GM18870 (cell line): ENCODE measurements around the gene TBP.
"Not testable (repeated sequence)": the region's sequence is repeated elsewhere in the genome, so short reads cannot be mapped to it uniquely, and the experiment has no call there.

ENCODE experiments used
- ATAC-seq: cut with Tn5 transposase; IDR thresholded peaks from one replicate; pipeline ENCODE4 v1.9.1; 2021; ENCODE audit warnings: moderate library complexity; ENCODE audit not compliant: unreplicated experiment

Gene TBP

DNA sequence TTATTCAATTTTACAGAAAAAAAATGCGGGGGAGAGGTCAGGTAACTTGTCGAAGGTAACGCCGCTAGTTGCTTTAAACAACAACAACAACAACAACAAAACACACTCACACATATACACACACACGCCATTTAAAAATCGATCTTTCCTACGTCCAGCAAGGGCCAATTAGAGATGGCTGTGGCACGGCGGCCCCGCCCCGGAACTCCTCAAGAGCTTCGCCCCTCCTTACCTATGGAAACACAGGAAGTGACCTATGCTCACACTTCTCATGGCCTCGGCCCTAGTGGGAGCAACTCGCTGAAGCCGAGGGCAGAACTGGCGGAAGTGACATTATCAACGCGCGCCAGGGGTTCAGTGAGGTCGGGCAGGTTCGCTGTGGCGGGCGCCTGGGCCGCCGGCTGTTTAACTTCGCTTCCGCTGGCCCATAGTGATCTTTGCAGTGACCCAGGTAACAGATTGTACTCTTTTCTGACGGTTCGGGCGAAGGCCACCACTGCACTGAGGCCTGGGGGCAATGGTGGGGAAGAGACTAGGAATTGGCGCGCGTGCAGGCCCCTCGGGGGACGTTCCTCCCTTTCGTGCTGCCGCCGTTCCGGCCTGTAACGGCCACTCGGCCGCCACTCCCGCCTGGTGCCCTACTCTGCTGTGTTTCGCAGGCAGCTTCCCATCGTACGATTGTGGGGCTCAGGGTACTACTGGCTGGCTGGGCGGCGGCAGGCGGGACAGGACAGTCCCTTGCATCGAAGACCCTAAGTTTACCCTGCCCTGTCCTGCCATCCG is at the start of gene TBP:
Gene TBP (plus strand): TSS at position 357 of the 783 bp plus-strand sequence. CDS start 2,661 bp downstream, outside the sequence.
- peak; percentile 98 for ATAC-seq

- ATAC-seq, result no peak
Measured at GRCh38 chr6:170504479-170504878, 49.7 kb upstream of the TBP start.

- ATAC-seq, result no peak
Measured at GRCh38 chr6:170505306-170505705, 48.9 kb upstream of the TBP start.

- no peak for ATAC-seq
Measured at GRCh38 chr6:170506446-170506845, 47.7 kb upstream of the TBP start.

DNA sequence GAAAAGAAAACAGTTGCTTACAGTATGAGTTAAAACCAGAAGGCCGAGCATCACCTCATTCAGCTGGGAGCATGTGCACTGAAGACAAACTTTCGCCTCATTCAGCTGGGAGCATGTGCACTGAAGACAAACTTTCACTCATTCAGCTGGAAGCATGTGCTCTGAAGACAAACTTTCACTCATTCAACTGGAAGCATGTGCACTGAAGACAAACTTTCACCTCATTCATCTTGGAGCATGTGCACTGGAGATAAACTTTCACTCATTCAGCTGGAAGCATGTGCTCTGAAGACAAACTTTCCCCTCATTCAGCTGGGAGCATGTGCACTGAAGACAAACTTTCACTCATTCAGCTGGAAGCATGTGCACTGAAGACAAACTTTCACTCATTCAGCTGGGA is 46.4 kb upstream of the TBP start:
- ATAC-seq, result not testable (repeated sequence)

- ATAC-seq, result not testable (repeated sequence)
Measured at GRCh38 chr6:170508275-170508674, 45.9 kb upstream of the TBP start.

- not testable (repeated sequence) for ATAC-seq
Measured at GRCh38 chr6:170508892-170509722, 45.1 kb upstream of the TBP start.

- ATAC-seq, result no peak
Measured at GRCh38 chr6:170509723-170510018, 44.5 kb upstream of the TBP start.

DNA sequence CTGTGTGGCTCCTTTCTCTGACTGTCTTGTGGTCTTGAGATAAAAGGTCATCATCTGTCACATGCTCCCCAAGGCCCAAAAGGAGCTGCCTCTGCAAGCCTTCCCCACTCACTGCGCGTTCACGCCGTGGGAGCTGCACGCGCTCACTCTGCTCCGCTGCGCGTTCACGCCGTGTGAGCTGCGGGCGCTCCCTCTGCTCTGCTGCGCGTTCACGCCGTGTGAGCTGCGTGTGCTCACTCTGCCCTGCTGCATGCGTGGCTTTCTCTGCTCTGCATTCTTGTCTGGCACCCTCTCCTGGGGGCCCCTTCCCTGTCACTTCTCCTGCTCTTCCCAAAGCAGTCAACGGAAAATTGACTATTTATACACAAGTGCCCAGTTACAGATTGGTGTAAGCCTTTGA is 43.5 kb upstream of the TBP start:
- no peak for ATAC-seq

GRCh38 chr6:170512249-170512648 is 41.9 kb upstream of the TBP start:
- no peak for ATAC-seq

GRCh38 chr6:170514908-170515307 is 39.3 kb upstream of the TBP start:
- ATAC-seq, result no peak

DNA sequence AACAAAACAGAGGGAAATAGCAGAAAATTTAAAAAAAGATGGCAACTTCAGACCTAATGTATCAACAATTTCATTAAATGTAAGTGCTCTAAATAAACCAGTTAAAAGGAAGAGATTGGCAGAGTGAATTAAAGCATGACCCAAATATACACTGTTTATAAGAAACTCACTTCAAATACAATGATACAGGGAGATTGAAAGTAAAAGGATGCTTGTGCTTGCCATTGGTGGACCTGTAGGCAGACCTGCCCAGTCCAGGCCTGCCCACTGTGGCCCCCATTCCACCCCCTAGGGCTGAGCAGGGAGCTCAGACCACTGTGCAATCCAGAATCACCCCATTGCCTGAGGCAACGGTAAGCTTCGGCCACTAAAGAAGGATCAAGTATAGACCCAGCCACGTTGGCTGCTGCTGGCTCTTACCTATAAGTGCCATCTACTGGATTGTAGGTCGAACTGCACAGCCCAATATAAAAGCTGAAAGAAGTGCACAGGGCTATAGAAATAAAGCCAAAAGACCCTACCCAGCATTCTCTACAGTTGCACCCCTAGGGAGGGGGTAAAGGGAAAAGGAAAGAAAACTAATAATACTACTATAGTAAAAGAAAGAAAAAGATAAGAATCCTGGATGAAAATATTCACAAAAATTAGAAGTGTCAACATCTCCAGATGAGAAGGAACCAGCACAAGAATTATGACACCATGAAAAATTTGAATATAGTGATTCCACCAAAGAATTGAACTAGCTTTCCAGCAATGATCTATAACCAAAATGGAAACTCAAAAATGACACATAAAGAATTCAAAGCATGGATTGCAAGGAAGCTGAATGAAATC is 37.2 kb upstream of the TBP start:
- peak; percentile 94 for ATAC-seq

- no peak for ATAC-seq
Measured at GRCh38 chr6:170522565-170523183, 31.5 kb upstream of the TBP start.

DNA sequence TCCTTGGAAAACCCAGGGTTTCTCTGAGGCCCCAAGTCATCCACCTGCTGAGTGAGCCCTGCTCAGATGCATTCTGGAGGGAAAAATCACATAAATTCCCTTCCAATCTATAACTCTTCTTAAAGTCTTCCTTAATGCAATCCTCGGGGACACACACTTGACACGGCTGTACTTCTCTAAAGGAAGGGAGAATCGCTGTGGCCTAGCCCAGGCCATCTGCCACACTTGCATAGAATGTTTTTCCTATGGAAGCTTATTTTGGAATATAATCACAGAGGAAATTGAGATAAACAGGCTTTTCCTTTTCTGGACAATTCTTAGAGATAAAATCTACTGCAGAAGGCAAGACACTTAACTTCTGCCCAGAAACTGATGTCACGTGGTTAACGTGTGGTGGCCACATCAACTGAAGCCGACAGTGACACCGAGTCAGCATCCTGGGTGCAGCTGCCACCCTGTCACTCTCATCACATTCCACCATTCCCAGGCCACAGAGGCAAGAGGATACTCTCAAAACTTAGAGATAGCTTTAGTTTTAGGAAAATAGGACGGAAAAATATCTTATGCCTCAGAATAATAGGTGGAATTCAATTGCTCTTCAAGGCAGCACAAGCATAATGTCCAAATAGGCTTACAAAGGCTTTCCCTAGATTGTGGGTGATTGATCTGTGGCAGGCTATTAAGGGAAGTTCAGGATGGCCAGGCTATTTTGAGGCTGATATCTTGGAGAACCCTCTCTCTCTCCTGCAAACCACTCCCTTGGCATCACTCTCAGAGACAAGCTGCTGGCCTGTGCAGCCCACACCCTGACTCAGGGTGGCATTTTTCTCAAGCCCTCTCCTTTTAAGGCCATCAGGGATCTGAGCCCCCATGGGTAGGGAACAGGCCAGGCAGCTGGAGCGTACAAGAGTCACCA is 30.7 kb upstream of the TBP start:
- ATAC-seq, result no peak

DNA sequence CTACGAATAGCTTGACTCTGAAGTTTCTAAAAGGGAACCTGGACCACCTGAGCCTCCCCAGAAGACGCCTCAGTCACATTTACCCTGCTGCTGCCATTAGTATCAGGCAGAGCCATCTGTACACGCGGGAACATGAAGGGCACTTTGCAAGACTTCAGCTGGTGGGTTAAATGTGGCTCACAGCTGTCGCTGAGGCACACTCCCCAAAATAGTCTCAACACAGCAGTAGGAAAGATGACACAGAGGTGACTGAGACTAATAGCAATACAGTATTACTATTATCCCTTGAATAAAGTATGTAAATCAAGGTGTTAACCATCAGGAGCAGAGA is 30.0 kb upstream of the TBP start:
- ATAC-seq, result no peak

DNA sequence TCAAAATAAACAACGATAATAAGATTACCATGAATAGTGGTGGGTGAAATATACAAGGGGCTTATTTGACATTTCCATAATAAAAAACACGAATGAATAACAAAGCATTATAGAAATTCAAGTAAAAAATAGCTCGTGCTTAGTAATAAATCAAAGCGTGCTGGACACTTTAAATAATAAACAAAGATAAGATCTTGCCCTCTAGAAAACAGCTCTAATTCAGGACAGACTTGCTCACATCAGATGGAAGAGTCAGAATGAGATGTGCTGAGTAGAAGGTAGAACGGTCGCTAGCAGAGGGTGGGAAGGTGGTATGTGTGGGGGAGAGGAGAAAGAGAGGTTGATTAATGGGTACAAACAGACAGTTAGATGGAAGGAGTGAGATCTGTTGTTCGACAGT is 28.4 kb upstream of the TBP start:
- no peak for ATAC-seq

DNA sequence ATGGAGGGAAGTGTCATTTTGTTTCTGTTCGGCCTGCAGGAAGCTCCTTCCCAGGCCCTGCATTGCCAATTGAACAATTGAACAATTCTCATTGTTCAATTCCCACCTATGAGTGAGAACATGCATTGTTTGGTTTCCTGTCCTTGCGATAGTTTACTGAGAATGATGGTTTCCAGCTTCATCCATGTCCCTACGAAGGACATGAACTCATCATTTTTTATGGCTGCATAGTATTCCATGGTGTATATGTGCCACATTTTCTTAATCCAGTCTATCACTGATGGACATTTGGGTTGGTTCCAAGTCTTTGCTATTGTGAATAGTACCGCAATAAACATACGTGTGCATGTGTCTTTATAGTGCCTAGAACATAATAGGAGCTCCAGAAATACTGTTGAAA is 26.2 kb upstream of the TBP start:
- ATAC-seq, result not testable (repeated sequence)

DNA sequence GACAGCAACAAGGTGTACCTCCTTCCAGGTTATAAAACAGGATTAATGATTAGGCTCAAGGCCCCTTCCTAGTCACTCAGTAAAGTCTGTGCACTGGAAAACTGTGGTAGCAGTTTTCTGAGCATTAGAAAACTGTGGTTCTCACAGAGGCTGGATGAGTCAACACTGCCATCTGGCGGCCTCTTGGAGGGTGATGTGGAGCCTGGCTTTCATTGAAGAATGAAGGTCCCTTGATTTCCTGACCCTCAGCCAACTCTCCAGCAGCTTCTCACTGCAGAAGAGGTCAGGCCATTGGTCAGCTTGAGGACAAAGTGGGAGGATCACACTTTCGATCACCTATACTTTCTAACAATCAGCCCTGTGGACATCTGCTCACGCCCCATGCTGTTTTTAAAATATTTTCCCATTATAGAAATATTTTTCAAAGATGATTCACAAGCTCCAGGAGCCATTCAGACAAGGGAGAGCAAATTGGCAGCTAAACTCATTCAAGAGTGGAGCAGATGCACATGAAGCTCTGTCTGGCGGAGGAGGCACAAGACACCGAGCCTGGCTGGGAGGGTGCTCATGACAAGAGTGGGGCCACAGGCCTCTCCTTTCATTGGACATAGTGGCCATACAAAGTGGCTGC is 24.2 kb upstream of the TBP start:
- no peak for ATAC-seq

DNA sequence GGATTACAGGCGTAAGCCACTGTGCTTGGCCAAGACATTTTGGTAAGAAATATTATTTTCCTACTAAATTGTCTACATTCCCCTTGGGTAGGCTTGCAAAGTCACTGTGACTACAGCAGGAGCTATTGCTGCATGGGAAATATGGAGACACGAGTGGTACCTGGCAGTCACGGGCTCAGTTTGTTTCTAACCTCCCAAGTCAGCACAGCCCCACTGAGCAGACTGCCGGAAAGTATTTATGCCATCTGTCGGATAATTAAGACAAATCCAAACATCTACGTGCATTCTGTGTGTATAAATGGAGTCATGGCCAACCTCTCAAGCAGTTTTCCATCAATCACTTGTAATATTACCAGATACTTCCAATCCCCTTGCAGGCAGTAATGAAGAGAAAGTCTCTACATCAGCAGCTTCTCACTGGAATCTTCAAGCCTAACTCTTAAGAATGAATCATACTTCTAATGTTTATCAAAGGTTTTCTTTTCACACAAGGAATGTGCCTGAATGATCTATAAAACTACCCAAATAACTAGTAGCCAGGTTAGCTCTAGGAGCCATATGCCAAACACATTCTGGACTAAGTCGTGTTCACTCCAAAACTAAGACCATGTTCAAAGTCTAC is 21.2 kb upstream of the TBP start:
- no peak for ATAC-seq
